ENCODE results near the gene PGA3.
"Not testable (repeated sequence)": the region's sequence is repeated elsewhere in the genome, so short reads cannot be mapped to it uniquely, and the experiment has no call there.

PGA3 gene

DNA sequence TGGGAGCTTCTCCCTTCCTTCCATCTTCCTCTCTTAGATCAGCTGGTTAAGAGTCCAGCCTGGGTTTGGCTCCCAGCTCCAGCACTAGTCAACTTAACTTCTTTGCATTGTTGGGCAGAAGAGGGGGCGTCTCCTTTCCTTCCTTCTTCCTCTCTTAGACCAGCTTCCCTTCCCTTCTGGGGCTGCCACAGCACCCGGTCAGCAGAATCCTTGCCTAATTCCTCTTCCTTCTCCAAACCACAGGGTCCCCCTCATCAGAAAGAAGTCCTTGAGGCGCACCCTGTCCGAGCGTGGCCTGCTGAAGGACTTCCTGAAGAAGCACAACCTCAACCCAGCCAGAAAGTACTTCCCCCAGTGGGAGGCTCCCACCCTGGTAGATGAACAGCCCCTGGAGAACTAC is 38.2 kb downstream of the PGA3 start:
- not testable (repeated sequence) for FAIRE-seq; DNase-seq (ENCODE audit: extremely low spot score, insufficient read length, low read depth)

DNA sequence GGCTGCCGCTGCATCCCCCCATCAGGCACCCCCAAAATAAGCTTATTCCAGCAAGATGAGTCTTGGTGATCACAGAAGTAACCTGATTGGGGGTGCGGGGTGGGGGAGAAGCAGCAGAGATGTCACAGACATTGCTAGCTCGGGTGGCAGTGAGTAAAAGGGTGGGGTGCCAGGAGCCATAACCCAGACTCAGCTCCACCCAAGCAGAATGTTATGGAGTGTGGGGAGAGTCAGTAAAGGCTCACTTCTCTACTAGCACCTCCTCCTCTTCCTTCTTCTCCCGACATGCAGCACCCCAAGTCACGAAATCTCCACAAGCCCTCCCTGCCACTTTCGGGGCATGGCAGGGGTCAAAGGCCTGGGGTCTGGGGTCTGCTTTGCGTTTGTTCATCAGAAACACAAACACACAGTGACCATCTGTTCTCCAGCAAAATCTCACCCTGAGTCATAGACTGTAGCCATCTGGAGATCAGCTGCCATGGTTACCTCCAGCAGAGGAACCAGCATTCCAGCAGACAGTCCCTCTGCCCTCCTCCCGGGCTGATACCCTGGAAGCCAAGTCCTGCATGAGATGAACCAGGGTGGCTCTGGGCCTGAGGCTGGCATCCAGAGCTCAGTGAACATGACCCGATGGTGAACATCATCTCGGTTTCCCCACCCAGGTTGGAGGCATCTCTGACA is 42.1 kb downstream of the PGA3 start:
- not testable (repeated sequence) for FAIRE-seq; DNase-seq (ENCODE audit: extremely low spot score, insufficient read length, low read depth)

DNA sequence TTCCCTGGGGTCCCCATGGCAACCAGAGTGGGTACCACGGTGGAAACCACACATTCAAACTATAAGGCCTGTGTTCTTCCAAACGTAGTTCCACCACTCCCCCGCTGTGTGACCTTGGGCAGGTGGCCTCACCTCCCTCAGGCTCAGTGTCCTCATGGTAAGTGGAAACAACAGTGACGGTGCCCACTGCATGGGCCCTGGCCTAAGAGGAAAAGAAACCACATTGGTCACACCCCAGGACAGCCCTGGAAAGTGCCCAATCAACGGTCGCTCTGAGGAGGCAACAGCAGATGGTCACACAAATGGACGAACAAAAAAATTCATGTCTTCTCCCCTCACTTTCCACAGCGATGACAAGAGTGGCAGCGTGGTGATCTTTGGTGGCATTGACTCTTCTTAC is 44.8 kb downstream of the PGA3 start:
- not testable (repeated sequence) for DNase-seq (ENCODE audit: extremely low spot score, insufficient read length, low read depth); FAIRE-seq

DNA sequence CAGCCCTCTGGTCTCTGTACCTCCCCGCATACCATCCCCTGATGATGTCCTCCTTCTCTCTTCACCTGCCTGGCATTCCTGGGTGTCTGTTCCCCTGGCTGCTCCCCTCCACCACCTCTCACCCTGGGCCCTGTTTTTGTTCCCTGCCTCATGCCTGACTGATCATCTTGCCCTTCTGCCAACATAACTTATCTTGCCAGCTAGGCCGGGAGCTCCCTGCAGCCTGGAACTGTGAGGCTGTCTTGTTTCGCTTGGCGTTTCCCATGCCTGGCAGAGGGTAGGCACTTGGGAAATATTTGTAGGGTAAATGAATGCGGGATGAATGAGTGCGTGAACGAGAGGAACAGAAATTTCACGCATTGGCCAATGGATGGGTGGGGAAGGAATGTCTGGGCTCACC is 45.9 kb downstream of the PGA3 start:
- not testable (repeated sequence) for DNase-seq (ENCODE audit: extremely low spot score, insufficient read length, low read depth); FAIRE-seq

DNA sequence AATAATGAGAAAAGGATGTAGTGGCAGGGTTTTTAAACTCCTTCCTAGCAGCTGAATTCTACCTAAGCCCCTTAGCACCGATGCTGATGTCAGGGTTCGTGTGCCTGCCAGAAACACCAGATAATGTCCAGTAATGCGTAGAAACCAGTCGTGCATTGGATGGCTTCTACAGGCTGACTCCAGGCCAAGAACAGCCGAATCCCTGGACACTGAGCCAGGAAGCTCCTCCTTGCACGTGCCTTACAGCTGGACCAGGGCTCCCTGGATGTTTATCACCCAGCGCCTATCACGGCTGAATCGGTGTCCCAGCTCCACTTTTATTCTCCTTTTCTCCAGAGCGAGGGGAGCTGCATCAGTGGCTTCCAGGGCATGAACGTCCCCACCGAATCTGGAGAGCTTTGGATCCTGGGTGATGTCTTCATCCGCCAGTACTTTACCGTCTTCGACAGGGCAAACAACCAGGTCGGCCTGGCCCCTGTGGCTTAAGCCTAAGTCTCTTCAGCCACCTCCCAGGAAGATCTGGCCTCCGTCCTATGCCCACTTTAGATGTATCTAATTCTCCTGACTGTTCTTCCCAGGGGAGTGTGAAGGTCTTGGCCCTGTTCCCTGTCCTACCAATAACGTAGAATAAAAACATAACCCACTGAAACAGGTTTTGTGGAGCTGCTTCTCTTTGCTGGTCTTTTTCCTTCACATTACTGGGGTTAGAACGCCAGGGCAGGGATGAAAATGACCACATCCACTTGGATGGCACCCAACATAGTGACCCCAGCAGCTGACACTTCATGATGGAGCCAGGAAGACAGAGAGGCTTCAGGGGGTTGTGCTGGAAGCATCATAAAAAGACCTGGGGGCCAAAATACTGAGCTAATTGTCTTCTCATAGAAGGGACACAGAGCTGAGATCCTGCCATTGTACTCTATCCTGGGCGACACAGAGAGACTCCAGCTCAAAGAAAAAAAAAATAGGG is 47.8 kb downstream of the PGA3 start:
- DNase-seq (ENCODE audit: extremely low spot score, insufficient read length, low read depth); FAIRE-seq: not testable (repeated sequence)

DNA sequence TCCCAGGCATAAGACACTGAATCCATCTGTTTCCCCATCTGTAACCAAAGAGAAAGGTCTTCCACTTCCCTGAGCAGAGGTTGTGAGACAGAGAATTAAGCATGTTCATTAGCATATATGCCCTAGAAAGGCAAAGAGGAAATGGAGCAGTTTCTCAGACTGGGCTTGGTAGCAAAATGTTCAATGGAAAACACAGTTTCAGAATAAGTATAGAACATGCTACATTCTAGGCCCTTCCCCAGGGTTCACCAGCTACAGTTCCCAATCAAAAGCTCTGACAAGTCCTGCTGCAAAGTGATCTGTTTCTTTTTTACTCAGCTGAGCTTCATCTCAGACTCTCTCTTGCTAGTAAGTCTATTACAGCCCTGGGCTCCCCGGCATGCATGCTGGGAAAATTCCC is 49.0 kb downstream of the PGA3 start:
- DNase-seq (ENCODE audit: extremely low spot score, insufficient read length, low read depth), result not testable (repeated sequence)

DNA sequence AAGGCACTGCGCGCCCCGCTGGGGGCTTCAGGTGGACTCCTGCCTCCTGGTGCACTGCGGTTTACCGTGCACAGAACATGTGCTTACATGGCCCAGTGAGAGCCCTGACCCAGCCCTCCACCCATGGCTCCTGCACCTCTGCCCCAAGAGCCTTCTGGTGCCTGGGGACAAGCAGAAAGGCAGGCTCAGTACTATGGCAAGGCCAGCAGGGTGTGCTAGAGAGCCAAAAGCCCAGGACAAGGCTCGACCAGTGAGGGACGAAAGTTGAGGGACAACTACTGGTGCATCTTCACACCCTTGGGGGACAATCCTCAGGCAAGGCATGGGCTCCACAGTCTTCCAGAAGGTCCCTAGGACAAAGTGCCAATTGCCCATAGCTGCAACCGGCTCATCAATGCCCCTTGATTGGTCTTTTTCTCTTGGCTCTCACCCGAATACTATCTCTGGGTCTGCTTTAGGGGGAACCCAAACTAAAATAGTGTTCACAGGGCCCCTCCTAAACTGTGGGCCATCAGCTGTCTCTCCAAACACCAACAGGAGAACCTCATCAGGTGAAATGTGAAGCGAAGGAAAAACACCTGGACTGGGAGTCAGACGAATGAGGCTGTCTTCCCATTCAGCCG is 51.2 kb downstream of the PGA3 start:
- FAIRE-seq, result peak; percentile 82
- DNase-seq (ENCODE audit: extremely low spot score, insufficient read length, low read depth), result peak; percentile 81

More for the DNA sequence above, 49.0 kb downstream of the PGA3 start:
- FAIRE-seq, result not testable (repeated sequence)

DNA sequence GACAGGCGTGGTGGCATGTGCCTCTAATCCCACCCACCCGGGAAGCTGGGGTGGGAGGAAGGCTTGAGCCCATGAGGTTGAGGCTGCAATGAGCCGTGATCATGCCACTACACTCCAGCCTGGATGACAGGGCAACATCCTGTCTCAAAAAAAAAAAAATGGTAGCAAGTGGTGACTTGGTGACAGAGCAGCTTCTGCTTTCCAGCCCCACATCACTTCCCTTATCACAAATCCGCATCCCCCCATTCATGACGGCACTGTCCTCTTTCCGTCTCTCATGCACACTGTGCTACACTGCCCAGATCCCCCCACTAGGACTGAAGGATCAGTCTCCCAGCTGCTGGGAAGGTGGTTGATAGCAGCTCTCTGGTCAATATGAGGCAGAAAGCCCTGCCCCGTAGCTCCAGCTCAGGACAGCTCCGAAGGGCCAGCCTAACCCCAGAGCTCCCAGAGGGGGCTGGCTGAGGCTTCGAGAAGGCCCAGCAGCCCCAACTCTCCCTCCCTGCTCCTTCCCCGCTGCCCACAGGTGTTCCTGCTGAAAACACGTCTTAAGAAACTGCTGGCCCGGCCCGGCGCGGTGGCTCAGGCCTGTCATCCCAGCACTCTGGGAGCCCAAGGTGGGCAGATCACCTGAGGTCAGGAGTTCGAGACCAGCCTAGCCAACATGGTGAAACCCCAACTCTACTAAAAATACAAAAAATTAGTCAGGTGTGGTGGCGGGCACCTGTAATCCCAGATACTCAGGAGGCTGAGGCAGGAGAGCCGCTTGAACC is 53.6 kb downstream of the PGA3 start:
- DNase-seq (ENCODE audit: extremely low spot score, insufficient read length, low read depth) (no peak), FAIRE-seq (no peak)

DNA sequence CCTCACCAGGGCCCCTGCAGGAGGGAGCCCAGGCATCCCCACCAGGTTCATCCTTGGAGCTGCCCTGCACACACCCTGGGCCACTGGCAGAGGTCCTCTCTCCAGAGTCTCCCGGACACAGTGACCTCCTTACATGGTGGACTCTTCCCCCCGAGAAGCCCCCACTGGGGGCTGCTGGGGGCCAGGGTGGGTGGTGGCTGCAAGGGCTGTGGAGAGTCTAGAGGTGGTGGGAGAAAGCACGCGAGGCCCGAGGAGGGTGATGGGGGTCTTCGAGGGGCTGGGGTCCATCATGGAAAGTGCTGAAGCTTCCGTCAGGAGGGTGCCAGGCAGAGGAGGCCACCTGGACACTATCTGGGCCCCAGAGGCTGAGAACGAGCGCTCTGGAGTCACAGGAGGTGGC is 55.2 kb downstream of the PGA3 start:
- FAIRE-seq, result no peak

DNA sequence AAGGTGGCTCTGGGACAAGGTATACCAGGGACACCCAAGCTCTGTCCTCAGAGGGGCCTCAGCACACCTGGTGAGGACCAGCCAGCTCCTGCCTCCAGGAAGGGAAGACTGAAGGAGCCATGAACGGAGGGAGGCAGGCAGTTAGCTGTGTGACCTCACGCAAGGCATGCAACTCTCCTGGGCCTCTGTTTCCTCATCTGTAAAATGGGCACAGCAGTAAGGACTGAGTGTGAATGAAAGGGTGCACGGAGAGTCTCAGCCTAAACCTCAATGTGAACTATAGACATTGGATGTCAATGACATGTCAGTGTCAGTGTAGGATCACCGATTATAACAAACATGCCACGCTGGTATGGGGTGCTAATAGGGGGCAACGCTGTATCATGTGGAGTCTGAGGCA is 56.0 kb downstream of the PGA3 start:
- DNase-seq (ENCODE audit: extremely low spot score, insufficient read length, low read depth) (no peak), FAIRE-seq (no peak)

More for the DNA sequence above, 55.2 kb downstream of the PGA3 start:
- no peak for DNase-seq (ENCODE audit: extremely low spot score, insufficient read length, low read depth)

All from GM18507 (cell line).